DND-41 (cell line): ENCODE measurements around the gene IL4R.
"Not testable (repeated sequence)": the region's sequence is repeated elsewhere in the genome, so short reads cannot be mapped to it uniquely, and the experiment has no call there.

Experiments
- ATAC-seq: fragments of 200-7000 bp; cut with Tn5 transposase; 3 replicates; pipeline ENCODE4 v1.9.1; 2021; ENCODE audit warnings: low read depth; ENCODE audit not compliant: insufficient read depth
- DNase-seq: peaks from one replicate; pipeline ENCODE4 v3.0.0-alpha.2; 2020
- H2AFZ ChIP-seq: 2 replicates; pipeline ENCODE4 v1.6.0; 2012; ENCODE audit warnings: low read depth, low read length
- H3K27ac ChIP-seq: 2 replicates; pipeline ENCODE4 v1.5.1; 2012; ENCODE audit warnings: low read length, inconsistent platforms
- H3K27me3 ChIP-seq: fragments of 200-600 bp; sonication (generic); 2 replicates; pipeline ENCODE4 v1.6.0; 2012; ENCODE audit warnings: low read length, mild to moderate bottlenecking, inconsistent platforms; ENCODE audit not compliant: insufficient read depth, poor library complexity
- H3K36me3 ChIP-seq: 2 replicates; pipeline ENCODE4 v1.5.1; 2012; ENCODE audit warnings: low read length, inconsistent platforms; ENCODE audit not compliant: insufficient read depth
- H3K4me1 ChIP-seq: 2 replicates; pipeline ENCODE4 v1.5.1; 2012; ENCODE audit warnings: mild to moderate bottlenecking, low read length; ENCODE audit not compliant: insufficient read depth
- H3K4me2 ChIP-seq: 2 replicates; pipeline ENCODE4 v1.6.0; 2012; ENCODE audit warnings: mild to moderate bottlenecking, moderate library complexity, low read length, inconsistent platforms; ENCODE audit not compliant: insufficient read depth
- H3K4me3 ChIP-seq, 2 experiments: fragments of 200-600 bp in 1 of 2; shearing (Covaris generic) in 1 of 2; 2 replicates each; pipeline ENCODE4 v1.5.1; 2012 to 2016; ENCODE audit warnings: inconsistent platforms in 2 of 2, low read length in 2 of 2, mild to moderate bottlenecking in 2 of 2, low read depth in 1 of 2, moderate library complexity in 1 of 2
- H3K79me2 ChIP-seq: 2 replicates; pipeline ENCODE4 v1.6.0; 2012; ENCODE audit warnings: low read length, inconsistent platforms; ENCODE audit not compliant: insufficient read depth
- H3K9ac ChIP-seq: 2 replicates; pipeline ENCODE4 v1.6.0; 2012; ENCODE audit warnings: low read depth, mild to moderate bottlenecking, inconsistent platforms, low read length, moderate library complexity
- H3K9me3 ChIP-seq: 2 replicates; pipeline ENCODE4 v1.5.1; 2012; ENCODE audit warnings: low read length, moderate library complexity, mild to moderate bottlenecking, inconsistent platforms; ENCODE audit not compliant: insufficient read depth, severe bottlenecking
- H4K20me1 ChIP-seq: 2 replicates; pipeline ENCODE4 v1.6.0; 2012; ENCODE audit warnings: low read length; ENCODE audit not compliant: insufficient read depth
- CTCF ChIP-seq: IDR thresholded peaks from 2 replicates; pipeline ENCODE4 v1.5.1; 2012; ENCODE audit warnings: borderline replicate concordance, low read length, moderate library complexity, mild to moderate bottlenecking; ENCODE audit not compliant: poor library complexity, severe bottlenecking; ENCODE audit errors: extremely low read depth
- EZH2 ChIP-seq: IDR thresholded peaks from 3 replicates; pipeline ENCODE4 v1.6.1; 2012; ENCODE audit warnings: borderline replicate concordance, low read depth, mild to moderate bottlenecking, moderate library complexity, low read length, inconsistent platforms; ENCODE audit not compliant: severe bottlenecking

IL4R gene

GRCh38 chr16:27326251-27326650, 12.5 kb downstream of the IL4R start:
- Histone ChIP-seq H3K4me3 (0 out of 4 replicates have a peak overlapping the region, but pooled peaks of 1 of the 2 experiments have one; percentile 4), H3K27me3 (no peaks in the 10 kb centered on the region)
- no peak for TF ChIP-seq CTCF
- TF ChIP-seq EZH2, result no peak

GRCh38 chr16:27326738-27327585, 13.2 kb downstream of the IL4R start:
- Histone ChIP-seq H3K4me1 (peaks cover 30% of the 10 kb centered on the region), H3K4me2 (peak overlapping the region; percentile 53), H3K36me3 (peaks cover 12% of the 10 kb centered on the region), H3K27ac (peak overlapping the region; percentile 71), H2AFZ (no peak overlapping the region; the same call in 1 of the 2 replicates), H3K4me3 (0 out of 4 replicates have a peak overlapping the region, but pooled peaks of 1 of the 2 experiments have one; percentile 4), H3K9ac (peak overlapping the region; percentile 25; the same call in 1 of the 2 replicates), H3K9me3 (no peaks in the 10 kb centered on the region), H3K79me2 (peaks cover 62% of the 10 kb centered on the region), H3K27me3 (no peaks in the 10 kb centered on the region), H4K20me1 (0 out of 2 replicates have a peak, but pooled peaks cover 9% of the 10 kb centered on the region)
- DNase-seq (peak; percentile 77), ATAC-seq (peak; percentile 84)
- no peak for TF ChIP-seq EZH2

More at GRCh38 chr16:27326251-27326650, 12.5 kb downstream of the IL4R start:
- ATAC-seq, result no peak
- H3K4me1 ChIP-seq, result peaks cover 30% of the 10 kb centered on the region
- H3K4me2 ChIP-seq, result peak overlapping the region; percentile 53
- peaks cover 8% of the 10 kb centered on the region; the same call in 1 of the 2 replicates for H3K36me3 ChIP-seq
- peak overlapping the region; percentile 71 for H3K27ac ChIP-seq
- H4K20me1 ChIP-seq, result 0 out of 2 replicates have a peak, but pooled peaks cover 9% of the 10 kb centered on the region
- no peaks in the 10 kb centered on the region for H3K9me3 ChIP-seq
- no peak overlapping the region; the same call in 1 of the 2 replicates for H2AFZ ChIP-seq
- no peak for DNase-seq
- H3K79me2 ChIP-seq, result peaks cover 67% of the 10 kb centered on the region
- peak overlapping the region; percentile 25; the same call in 1 of the 2 replicates for H3K9ac ChIP-seq

GRCh38 chr16:27327586-27327915, 13.8 kb downstream of the IL4R start:
- H3K27me3 ChIP-seq, result no peaks in the 10 kb centered on the region
- H3K4me3 ChIP-seq, result no peak overlapping the region
- peak overlapping the region; percentile 71 for H3K27ac ChIP-seq
- no peak overlapping the region for H3K9ac ChIP-seq
- DNase-seq (no peak), ATAC-seq (no peak)
- no peak overlapping the region for H2AFZ ChIP-seq
- TF ChIP-seq EZH2 (no peak), CTCF (no peak)
- peaks cover 15% of the 10 kb centered on the region for H3K36me3 ChIP-seq
- peak overlapping the region; percentile 53; the same call in 1 of the 2 replicates for H3K4me2 ChIP-seq
- H3K9me3 ChIP-seq, result no peaks in the 10 kb centered on the region
- 0 out of 2 replicates have a peak, but pooled peaks cover 9% of the 10 kb centered on the region for H4K20me1 ChIP-seq
- peaks cover 30% of the 10 kb centered on the region for H3K4me1 ChIP-seq
- H3K79me2 ChIP-seq, result peaks cover 56% of the 10 kb centered on the region

- peaks cover 51% of the 10 kb centered on the region for H3K79me2 ChIP-seq
- H3K4me1 ChIP-seq, result peaks cover 30% of the 10 kb centered on the region
- no peaks in the 10 kb centered on the region for H3K9me3 ChIP-seq
- H3K4me2 ChIP-seq, result no peak overlapping the region
- no peak for DNase-seq
- 0 out of 2 replicates have a peak, but pooled peaks cover 5% of the 10 kb centered on the region for H4K20me1 ChIP-seq
- TF ChIP-seq EZH2, result no peak
- no peak for TF ChIP-seq CTCF
- H3K4me3 ChIP-seq, result no peak overlapping the region
- H3K27me3 ChIP-seq, result no peaks in the 10 kb centered on the region
- no peak overlapping the region for H3K9ac ChIP-seq
- peak overlapping the region; percentile 52 for H3K27ac ChIP-seq
- H2AFZ ChIP-seq, result no peak overlapping the region
- H3K36me3 ChIP-seq, result peaks cover 25% of the 10 kb centered on the region
- no peak for ATAC-seq
Observed at GRCh38 chr16:27328937-27329336, 15.2 kb downstream of the IL4R start.

GRCh38 chr16:27329376-27330079, 15.8 kb downstream of the IL4R start:
- Histone ChIP-seq H3K79me2 (peaks cover 51% of the 10 kb centered on the region), H3K4me1 (peaks cover 30% of the 10 kb centered on the region), H3K36me3 (peaks cover 30% of the 10 kb centered on the region)
- not testable (repeated sequence) for H3K27me3 ChIP-seq, ATAC-seq, DNase-seq, H3K27ac ChIP-seq, H3K4me3 ChIP-seq, H4K20me1 ChIP-seq, H3K9ac ChIP-seq, H3K4me2 ChIP-seq, H3K9me3 ChIP-seq, H2AFZ ChIP-seq
